H9 (cell line): ENCODE data around the gene UNC5B. TPM values are rescaled to one million over a fixed set of nuclear protein-coding genes. Genes with fewer than 3 reads are reported as not detected.
"Not testable (repeated sequence)": the region's sequence is repeated elsewhere in the genome, so short reads cannot be mapped to it uniquely, and the experiment has no call there.

Experiments
- DNase-seq: peaks from one replicate; pipeline ENCODE4 v3.0.0-alpha.2; 2017
- H2AFZ ChIP-seq: one replicate; pipeline ENCODE4 v1.6.1; 2013; ENCODE audit warnings: mild to moderate bottlenecking, low read length, control low read depth, moderate library complexity
- H2AK5ac ChIP-seq: 2 replicates; pipeline ENCODE4 v1.6.1; 2013; ENCODE audit warnings: low read length, control low read depth, mixed read lengths; ENCODE audit not compliant: insufficient read length
- H2BK120ac ChIP-seq: one replicate; pipeline ENCODE4 v1.6.1; 2013; ENCODE audit warnings: low read depth, mild to moderate bottlenecking, low read length, control low read depth, inconsistent platforms; ENCODE audit not compliant: poor library complexity, severe bottlenecking
- H2BK12ac ChIP-seq: 2 replicates; pipeline ENCODE4 v1.6.1; 2013; ENCODE audit warnings: low read length, control low read depth, mixed read lengths, low read depth; ENCODE audit not compliant: insufficient read length
- H2BK15ac ChIP-seq: 2 replicates; pipeline ENCODE4 v1.6.1; 2013; ENCODE audit warnings: low read depth, low read length, control low read depth
- H2BK20ac ChIP-seq: one replicate; pipeline ENCODE4 v1.6.1; 2013; ENCODE audit warnings: low read depth, mild to moderate bottlenecking, low read length, control low read depth, inconsistent platforms; ENCODE audit not compliant: poor library complexity, severe bottlenecking
- H2BK5ac ChIP-seq: 2 replicates; pipeline ENCODE4 v1.6.1; 2013; ENCODE audit warnings: low read length, control low read depth, mixed read lengths; ENCODE audit not compliant: insufficient read length
- H3K14ac ChIP-seq: 2 replicates; pipeline ENCODE4 v1.6.1; 2013; ENCODE audit warnings: low read length, control low read depth; ENCODE audit not compliant: insufficient read depth
- H3K18ac ChIP-seq: 2 replicates; pipeline ENCODE4 v1.6.1; 2013; ENCODE audit warnings: low read depth, mild to moderate bottlenecking, mixed read lengths, low read length, control low read depth; ENCODE audit not compliant: insufficient read length
- H3K23ac ChIP-seq: 2 replicates; pipeline ENCODE4 v1.6.1; 2013; ENCODE audit warnings: low read length, control low read depth, mixed read lengths, low read depth; ENCODE audit not compliant: insufficient read length
- H3K23me2 ChIP-seq: 2 replicates; pipeline ENCODE4 v1.6.1; 2013; ENCODE audit warnings: low read depth, mild to moderate bottlenecking, mixed read lengths, low read length, control low read depth; ENCODE audit not compliant: insufficient read length, poor library complexity, severe bottlenecking
- H3K27ac ChIP-seq: 2 replicates; pipeline ENCODE4 v1.5.1; 2013; ENCODE audit warnings: low read length, control low read depth, mixed read lengths, low read depth; ENCODE audit not compliant: insufficient read length
- H3K27me3 ChIP-seq: 2 replicates; pipeline ENCODE4 v1.6.1; 2013; ENCODE audit warnings: low read length, control low read depth, inconsistent platforms; ENCODE audit not compliant: insufficient read depth
- H3K4ac ChIP-seq: 2 replicates; pipeline ENCODE4 v1.6.1; 2013; ENCODE audit warnings: low read depth, mild to moderate bottlenecking, control low read depth, inconsistent platforms, low read length, moderate library complexity
- H3K4me1 ChIP-seq: 2 replicates; pipeline ENCODE4 v1.6.1; 2013; ENCODE audit warnings: low read length, control low read depth, inconsistent platforms; ENCODE audit not compliant: insufficient read depth
- H3K4me2 ChIP-seq: 2 replicates; pipeline ENCODE4 v1.6.1; 2013; ENCODE audit warnings: low read length, control low read depth, mixed read lengths; ENCODE audit not compliant: insufficient read length, insufficient read depth
- H3K56ac ChIP-seq: 2 replicates; pipeline ENCODE4 v1.6.1; 2013; ENCODE audit warnings: low read depth, mild to moderate bottlenecking, mixed read lengths, low read length, control low read depth; ENCODE audit not compliant: insufficient read length
- H3K79me1 ChIP-seq: 2 replicates; pipeline ENCODE4 v1.6.1; 2013; ENCODE audit warnings: low read depth, mild to moderate bottlenecking, moderate library complexity, low read length, control low read depth, inconsistent platforms; ENCODE audit not compliant: insufficient read depth, poor library complexity, severe bottlenecking
- H3K79me2 ChIP-seq: 2 replicates; pipeline ENCODE4 v1.6.1; 2013; ENCODE audit warnings: low read length, control low read depth, inconsistent platforms; ENCODE audit not compliant: insufficient read depth
- H3K9ac ChIP-seq: 2 replicates; pipeline ENCODE4 v1.6.1; 2013; ENCODE audit warnings: low read length, control low read depth, mixed read lengths; ENCODE audit not compliant: insufficient read length; ENCODE audit errors: extremely low read depth
- H3K9me3 ChIP-seq: one replicate; pipeline ENCODE4 v1.6.1; 2013; ENCODE audit warnings: low read depth, low read length, inconsistent platforms; ENCODE audit not compliant: control insufficient read depth
- H3T11ph ChIP-seq: one replicate; pipeline ENCODE4 v1.6.1; 2013; ENCODE audit warnings: mild to moderate bottlenecking, low read length, control low read depth, inconsistent platforms
- H4K20me1 ChIP-seq: one replicate; pipeline ENCODE4 v1.6.1; 2013; ENCODE audit not compliant: control insufficient read depth, insufficient read length, insufficient read depth
- H4K5ac ChIP-seq: 2 replicates; pipeline ENCODE4 v1.6.1; 2013; ENCODE audit warnings: low read depth, mild to moderate bottlenecking, mixed read lengths, low read length, control low read depth; ENCODE audit not compliant: insufficient read length
- H4K8ac ChIP-seq: replicated peaks from 2 replicates; pipeline ENCODE4 v1.6.1; 2013; ENCODE audit warnings: low read length, control low read depth, mixed read lengths, low read depth; ENCODE audit not compliant: insufficient read length
- H4K91ac ChIP-seq: 2 replicates; pipeline ENCODE4 v1.6.1; 2013; ENCODE audit warnings: low read depth, mild to moderate bottlenecking, moderate library complexity, mixed read lengths, low read length, control low read depth; ENCODE audit not compliant: insufficient read length
- H3K27ac Mint-ChIP-seq, 3 experiments: 2 replicates in 2 of 3; 3 replicates in 1 of 3; pipeline ENCODE4 v1.8.0; 2020 to 2021; ENCODE audit warnings: mixed read lengths in 3 of 3, mild to moderate bottlenecking in 1 of 3, moderate library complexity in 1 of 3
- H3K27me3 Mint-ChIP-seq: 2 replicates; pipeline ENCODE4 v1.8.0; 2021; ENCODE audit warnings: low read depth, mild to moderate bottlenecking, moderate library complexity, mixed read lengths
- H3K36me3 Mint-ChIP-seq, 3 experiments: 2 replicates in 2 of 3; 3 replicates in 1 of 3; pipeline ENCODE4 v1.8.0; 2020 to 2021; ENCODE audit warnings: low read depth in 3 of 3, mixed read lengths in 3 of 3; ENCODE audit not compliant: insufficient read depth in 1 of 3
- H3K4me1 Mint-ChIP-seq, 2 experiments: 2 replicates each; pipeline ENCODE4 v1.8.0; 2020; ENCODE audit warnings: mixed read lengths in 2 of 2
- H3K4me3 Mint-ChIP-seq, 2 experiments: 2 replicates in 1 of 2; 3 replicates in 1 of 2; pipeline ENCODE4 v1.8.0; 2020 to 2021; ENCODE audit warnings: mild to moderate bottlenecking in 2 of 2, mixed read lengths in 2 of 2, moderate library complexity in 1 of 2
- H3K9me3 Mint-ChIP-seq, 2 experiments: 2 replicates in 1 of 2; 3 replicates in 1 of 2; pipeline ENCODE4 v1.8.0; 2020; ENCODE audit warnings: mild to moderate bottlenecking in 2 of 2, mixed read lengths in 2 of 2, moderate library complexity in 1 of 2
- WGBS: extraction: QIAGEN DNeasy Blood & Tissue Kit; methylation state at CpG from one replicate; pipeline ENCODE4 v1.1.7; 2013; ENCODE audit warnings: missing lambda C conversion rate, low lambda C conversion rate, mixed read lengths; ENCODE audit not compliant: insufficient read length; ENCODE audit errors: extremely low coverage; 5-methylcytosine and 5-hydroxymethylcytosine counted together
- total RNA-seq: library from RNA; stranded (reverse); gene quantifications from 2 replicates; pipeline ENCODE4 v1.2.1, GENCODE V29; 2021
- TF ChIP-seq, protein P1 (sequence below): fragments of 200-600 bp; sonication (generic); conservative IDR thresholded peaks from 3 replicates; pipeline ENCODE4 v1.8.0; 2021; ENCODE audit warnings: antibody characterized with exemption, mild to moderate bottlenecking

The UNC5B gene
- total RNA-seq, 1 experiment from 2014 or later = 28.4 TPM

DNA sequence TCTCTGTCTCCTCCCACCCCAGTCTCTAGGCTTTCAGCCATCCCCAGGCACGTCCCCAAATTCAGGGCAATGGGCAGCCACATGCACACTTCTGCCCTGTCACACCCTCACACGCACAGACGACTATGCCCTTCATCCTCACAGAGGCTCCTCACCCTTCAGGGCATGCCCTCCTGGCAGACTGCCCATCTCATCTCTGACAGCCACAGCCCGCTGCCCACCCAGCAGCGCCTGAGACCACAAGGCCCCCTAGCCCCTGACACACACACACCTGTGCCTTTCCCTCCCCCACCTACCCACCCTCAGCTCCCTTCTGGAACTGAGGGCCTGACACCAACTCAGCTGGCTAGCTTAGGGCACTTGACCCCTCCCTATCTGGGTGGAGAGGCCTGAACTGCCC lies 83.7 kb downstream of the UNC5B start:
- H3K27me3 Mint-ChIP-seq = no peaks in the 10 kb centered on the region; the same call in 1 of the 2 replicates
- DNase-seq = no peak
- TF ChIP-seq, protein P1, sequence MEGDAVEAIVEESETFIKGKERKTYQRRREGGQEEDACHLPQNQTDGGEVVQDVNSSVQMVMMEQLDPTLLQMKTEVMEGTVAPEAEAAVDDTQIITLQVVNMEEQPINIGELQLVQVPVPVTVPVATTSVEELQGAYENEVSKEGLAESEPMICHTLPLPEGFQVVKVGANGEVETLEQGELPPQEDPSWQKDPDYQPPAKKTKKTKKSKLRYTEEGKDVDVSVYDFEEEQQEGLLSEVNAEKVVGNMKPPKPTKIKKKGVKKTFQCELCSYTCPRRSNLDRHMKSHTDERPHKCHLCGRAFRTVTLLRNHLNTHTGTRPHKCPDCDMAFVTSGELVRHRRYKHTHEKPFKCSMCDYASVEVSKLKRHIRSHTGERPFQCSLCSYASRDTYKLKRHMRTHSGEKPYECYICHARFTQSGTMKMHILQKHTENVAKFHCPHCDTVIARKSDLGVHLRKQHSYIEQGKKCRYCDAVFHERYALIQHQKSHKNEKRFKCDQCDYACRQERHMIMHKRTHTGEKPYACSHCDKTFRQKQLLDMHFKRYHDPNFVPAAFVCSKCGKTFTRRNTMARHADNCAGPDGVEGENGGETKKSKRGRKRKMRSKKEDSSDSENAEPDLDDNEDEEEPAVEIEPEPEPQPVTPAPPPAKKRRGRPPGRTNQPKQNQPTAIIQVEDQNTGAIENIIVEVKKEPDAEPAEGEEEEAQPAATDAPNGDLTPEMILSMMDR = no peak
- no peaks in the 10 kb centered on the region for H3K9me3 Mint-ChIP-seq
- H4K5ac ChIP-seq = no peak overlapping the region
- H2BK20ac ChIP-seq = no peak overlapping the region
- no peaks in the 10 kb centered on the region for H3K27me3 ChIP-seq
- H3K27ac ChIP-seq = no peak overlapping the region
- H3K4me1 ChIP-seq = no peaks in the 10 kb centered on the region
- no peak overlapping the region for H2AK5ac ChIP-seq
- no peaks in the 10 kb centered on the region for H3K79me1 ChIP-seq
- no peak overlapping the region for H4K8ac ChIP-seq
- no peak overlapping the region for H2AFZ ChIP-seq
- H4K20me1 ChIP-seq = no peaks in the 10 kb centered on the region
- no peak overlapping the region for H3T11ph ChIP-seq
- no peak overlapping the region; a peak in 2 of 7 replicates for H3K27ac Mint-ChIP-seq
- H3K4ac ChIP-seq = no peak overlapping the region
- peaks cover 12 to 62% (median 43%) of the 10 kb centered on the region in 3 experiments; a peak in 6 of 7 replicates for H3K36me3 Mint-ChIP-seq
- H3K23ac ChIP-seq = no peak overlapping the region
- H3K4me1 Mint-ChIP-seq = no peaks in the 10 kb centered on the region
- H4K91ac ChIP-seq = no peak overlapping the region
- no peaks in the 10 kb centered on the region for H3K79me2 ChIP-seq
- H3K14ac ChIP-seq = no peak overlapping the region
- no peak overlapping the region for H3K56ac ChIP-seq
- H3K9ac ChIP-seq = no peak overlapping the region
- H3K9me3 ChIP-seq = no peaks in the 10 kb centered on the region
- no peaks in the 10 kb centered on the region for H3K23me2 ChIP-seq
- WGBS = no CpG with 5 or more reads among the region's 5 CpGs
- no peak overlapping the region for H3K4me3 Mint-ChIP-seq
- H2BK12ac ChIP-seq = no peak overlapping the region
- no peak overlapping the region for H3K4me2 ChIP-seq
- H2BK15ac ChIP-seq = no peak overlapping the region
- no peak overlapping the region for H2BK5ac ChIP-seq
- H2BK120ac ChIP-seq = no peak overlapping the region
- no peak overlapping the region for H3K18ac ChIP-seq

DNA sequence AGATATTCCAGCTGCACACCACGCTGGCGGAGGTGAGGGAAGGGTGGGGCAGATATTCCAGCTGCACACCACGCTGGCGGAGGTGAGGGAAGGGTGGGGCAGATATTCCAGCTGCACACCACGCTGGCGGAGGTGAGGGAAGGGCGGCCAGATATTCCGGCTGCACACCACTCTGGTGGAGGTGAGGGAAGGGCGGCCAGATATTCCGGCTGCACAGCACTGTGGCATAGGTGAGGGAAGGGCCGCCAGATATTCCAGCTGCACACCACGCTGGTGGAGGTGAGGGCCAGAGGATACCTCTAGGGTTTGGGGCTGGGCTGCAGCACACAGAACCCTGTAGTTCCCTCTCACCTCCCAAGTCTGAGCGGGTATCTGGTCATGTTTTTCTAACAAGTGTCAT lies 84.4 kb downstream of the UNC5B start:
- not testable (repeated sequence) for H2BK120ac ChIP-seq, H3K79me1 ChIP-seq, H3K14ac ChIP-seq, H3K4me2 ChIP-seq, H3K4ac ChIP-seq, H3K23ac ChIP-seq, H2BK5ac ChIP-seq, H3K23me2 ChIP-seq, H4K91ac ChIP-seq, H3K27me3 ChIP-seq, DNase-seq, H4K20me1 ChIP-seq, H2BK20ac ChIP-seq, H2BK12ac ChIP-seq, H3K4me1 Mint-ChIP-seq, H3K4me3 Mint-ChIP-seq, H3K18ac ChIP-seq, H3K4me1 ChIP-seq, H3T11ph ChIP-seq, H3K56ac ChIP-seq, H3K79me2 ChIP-seq, H2AFZ ChIP-seq, H4K5ac ChIP-seq, H2BK15ac ChIP-seq, H4K8ac ChIP-seq, H3K9me3 ChIP-seq, H3K27me3 Mint-ChIP-seq, H2AK5ac ChIP-seq, H3K9ac ChIP-seq, H3K27ac ChIP-seq, H3K9me3 Mint-ChIP-seq, H3K27ac Mint-ChIP-seq
- WGBS = no CpG with 5 or more reads among the region's 13 CpGs
- peaks cover 12 to 58% (median 39%) of the 10 kb centered on the region in 3 experiments; a peak in 6 of 7 replicates for H3K36me3 Mint-ChIP-seq
